ENCODE measurements around the gene CPNE7.

CPNE7 gene

DNA sequence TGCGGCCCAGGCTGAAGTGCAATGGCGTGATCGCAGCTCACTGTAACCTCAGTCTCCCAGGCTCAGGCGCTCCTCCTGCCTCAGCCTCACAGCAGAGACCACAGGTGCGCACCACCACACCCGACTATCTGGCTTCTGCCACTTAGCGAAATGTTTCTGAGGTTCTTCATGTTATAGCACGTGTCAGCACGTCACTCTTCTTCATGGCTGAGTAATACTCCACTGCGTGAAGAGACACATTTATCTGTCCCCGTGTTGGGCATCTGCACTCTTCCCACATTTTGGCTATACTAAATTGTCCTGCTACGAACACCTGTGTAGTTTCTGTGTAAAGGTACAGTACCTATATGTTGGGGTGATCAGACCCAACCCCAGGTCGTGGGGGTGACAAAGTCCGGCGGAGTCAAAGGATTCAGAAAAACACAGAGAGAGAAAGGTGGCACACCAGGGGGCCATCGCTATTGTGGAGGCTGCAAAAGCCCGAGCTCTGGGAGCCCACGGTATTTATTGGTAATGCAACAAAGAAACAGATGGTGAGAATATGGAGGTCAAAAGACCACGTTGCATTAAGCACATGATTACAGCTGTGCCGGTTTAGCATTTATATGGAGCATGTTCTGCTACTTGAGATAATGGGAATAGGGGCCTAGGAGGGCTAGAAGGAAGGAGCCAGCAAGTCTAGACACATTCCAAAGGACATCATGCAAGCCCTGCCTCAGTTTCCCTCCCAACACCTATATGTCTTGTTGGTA lies 37.0 kb downstream of the CPNE7 start:
- Mint-ChIP-seq H3K4me1 (peaks cover 58% of the 10 kb centered on the region), H3K9me3 (no peaks in the 10 kb centered on the region), H3K36me3 (ENCODE audit: low read depth) (no peaks in the 10 kb centered on the region), H3K4me3 (peak overlapping the region; percentile 14), H3K27ac (no peak overlapping the region), H3K27me3 (ENCODE audit: low read depth, poor library complexity) (no peaks in the 10 kb centered on the region)
- DNase-seq = no peak
- no peak for TF ChIP-seq CTCF (IDR thresholded peaks at IDR 0.05)

- peak within 1 kb of the TSS; percentile 14 for H3K4me3 Mint-ChIP-seq
These were observed 37.8 kb downstream of the CPNE7 start, which contains the start of gene DPEP1 for GRCh38 chr16:89613231-89613953. TSS of gene DPEP1 (plus strand) at chr16:89613642. CDS start at chr16:89630411, 16,769 bp downstream.

DNA sequence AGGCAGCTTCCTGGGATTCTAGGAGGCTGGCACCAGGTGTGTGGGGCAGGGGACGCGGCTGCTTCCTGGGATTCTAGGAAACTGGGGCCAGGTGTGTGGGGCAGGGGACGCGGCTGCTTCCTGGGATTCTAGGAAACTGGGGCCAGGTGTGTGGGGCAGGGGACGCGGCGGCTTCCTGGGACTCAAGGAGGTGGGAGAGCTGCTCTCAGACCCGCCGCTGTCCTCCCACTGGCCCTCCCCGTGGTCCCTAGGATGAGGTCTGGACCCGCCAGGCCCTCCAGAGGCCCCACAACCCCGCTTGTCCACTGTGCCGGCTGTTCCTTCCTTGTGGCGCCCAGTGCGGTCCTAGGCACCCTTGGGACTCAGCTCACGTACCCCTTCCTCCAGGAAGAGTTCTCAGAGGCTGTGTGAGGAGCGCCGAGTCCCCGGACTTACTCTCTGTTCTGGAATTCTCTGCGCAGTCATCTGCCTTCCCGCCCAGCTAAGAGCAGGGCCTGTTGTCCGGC lies 38.4 kb downstream of the CPNE7 start:
- peaks cover 49% of the 10 kb centered on the region for H3K4me1 Mint-ChIP-seq
- no peaks in the 10 kb centered on the region for H3K36me3 Mint-ChIP-seq (ENCODE audit: low read depth)
- no peak overlapping the region for H3K27ac Mint-ChIP-seq
- TF ChIP-seq CTCF (IDR thresholded peaks at IDR 0.05) = no peak
- no peaks in the 10 kb centered on the region for H3K27me3 Mint-ChIP-seq (ENCODE audit: low read depth, poor library complexity)
- no peak overlapping the region for H3K4me3 Mint-ChIP-seq
- H3K9me3 Mint-ChIP-seq = no peaks in the 10 kb centered on the region
- DNase-seq = no peak

More at GRCh38 chr16:89613231-89613953, 37.8 kb downstream of the CPNE7 start, which contains the start of gene DPEP1:
- TF ChIP-seq CTCF (IDR thresholded peaks at IDR 0.05) = no peak
- Mint-ChIP-seq H3K27ac (peak within 1 kb of the TSS; percentile 70), H3K27me3 (ENCODE audit: low read depth, poor library complexity) (no peaks in the 10 kb centered on the region), H3K4me1 (peaks cover 52% of the 10 kb centered on the region), H3K9me3 (no peaks in the 10 kb centered on the region), H3K36me3 (ENCODE audit: low read depth) (no peaks in the 10 kb centered on the region)
- DNase-seq = no peak

- peaks cover 47% of the 10 kb centered on the region for H3K4me1 Mint-ChIP-seq
- H3K27me3 Mint-ChIP-seq (ENCODE audit: low read depth, poor library complexity) = peaks cover 1% of the 10 kb centered on the region
- H3K27ac Mint-ChIP-seq = no peak overlapping the region
- H3K36me3 Mint-ChIP-seq (ENCODE audit: low read depth) = no peaks in the 10 kb centered on the region
- no peak for TF ChIP-seq CTCF (IDR thresholded peaks at IDR 0.05)
- no peak for DNase-seq
- H3K4me3 Mint-ChIP-seq = no peak overlapping the region
- no peaks in the 10 kb centered on the region for H3K9me3 Mint-ChIP-seq
These were observed 39.6 kb downstream of the CPNE7 start for GRCh38 chr16:89615176-89615575.

- peaks cover 49% of the 10 kb centered on the region for H3K4me1 Mint-ChIP-seq
- no peaks in the 10 kb centered on the region for H3K9me3 Mint-ChIP-seq
- peaks cover 5% of the 10 kb centered on the region for H3K27me3 Mint-ChIP-seq (ENCODE audit: low read depth, poor library complexity)
- DNase-seq = peak; percentile 75
- H3K27ac Mint-ChIP-seq = no peak overlapping the region
- H3K36me3 Mint-ChIP-seq (ENCODE audit: low read depth) = no peaks in the 10 kb centered on the region
- no peak overlapping the region for H3K4me3 Mint-ChIP-seq
- peak; percentile 67 for TF ChIP-seq CTCF (IDR thresholded peaks at IDR 0.05)
These were observed 40.1 kb downstream of the CPNE7 start for GRCh38 chr16:89615596-89616090.
